GM23338 (cell line): ENCODE results near the gene RPL26.
"Not testable (repeated sequence)": the region's sequence is repeated elsewhere in the genome, so short reads cannot be mapped to it uniquely, and the experiment has no call there.

Experiments
- CTCF ChIP-seq, 2 experiments: fragments of 200-600 bp in 1 of 2; sonication (generic) in 1 of 2; conservative IDR thresholded peaks; 2 replicates each; pipeline versions ENCODE4 v1.5.1 to v1.6.1; 2016 to 2017; ENCODE audit warnings: antibody characterized with exemption in 2 of 2, low read depth in 2 of 2, mild to moderate bottlenecking in 2 of 2, moderate library complexity in 1 of 2
- POLR2AphosphoS5 ChIP-seq: IDR thresholded peaks from 2 replicates; pipeline ENCODE4 v1.6.1; 2016; ENCODE audit warnings: antibody characterized with exemption, low read depth
- TF ChIP-seq, protein P1 (sequence below): IDR thresholded peaks from one replicate; pipeline ENCODE4 v1.6.1; 2018; ENCODE audit warnings: antibody characterized with exemption; ENCODE audit not compliant: unreplicated experiment

GRCh38 chr17:8347001-8347400, 36.0 kb downstream of the RPL26 start:
- not testable (repeated sequence) for TF ChIP-seq CTCF (conservative IDR thresholded peaks at IDR 0.05; ENCODE audit: low read depth in 2 of 2); POLR2AphosphoS5
- TF ChIP-seq, protein P1, sequence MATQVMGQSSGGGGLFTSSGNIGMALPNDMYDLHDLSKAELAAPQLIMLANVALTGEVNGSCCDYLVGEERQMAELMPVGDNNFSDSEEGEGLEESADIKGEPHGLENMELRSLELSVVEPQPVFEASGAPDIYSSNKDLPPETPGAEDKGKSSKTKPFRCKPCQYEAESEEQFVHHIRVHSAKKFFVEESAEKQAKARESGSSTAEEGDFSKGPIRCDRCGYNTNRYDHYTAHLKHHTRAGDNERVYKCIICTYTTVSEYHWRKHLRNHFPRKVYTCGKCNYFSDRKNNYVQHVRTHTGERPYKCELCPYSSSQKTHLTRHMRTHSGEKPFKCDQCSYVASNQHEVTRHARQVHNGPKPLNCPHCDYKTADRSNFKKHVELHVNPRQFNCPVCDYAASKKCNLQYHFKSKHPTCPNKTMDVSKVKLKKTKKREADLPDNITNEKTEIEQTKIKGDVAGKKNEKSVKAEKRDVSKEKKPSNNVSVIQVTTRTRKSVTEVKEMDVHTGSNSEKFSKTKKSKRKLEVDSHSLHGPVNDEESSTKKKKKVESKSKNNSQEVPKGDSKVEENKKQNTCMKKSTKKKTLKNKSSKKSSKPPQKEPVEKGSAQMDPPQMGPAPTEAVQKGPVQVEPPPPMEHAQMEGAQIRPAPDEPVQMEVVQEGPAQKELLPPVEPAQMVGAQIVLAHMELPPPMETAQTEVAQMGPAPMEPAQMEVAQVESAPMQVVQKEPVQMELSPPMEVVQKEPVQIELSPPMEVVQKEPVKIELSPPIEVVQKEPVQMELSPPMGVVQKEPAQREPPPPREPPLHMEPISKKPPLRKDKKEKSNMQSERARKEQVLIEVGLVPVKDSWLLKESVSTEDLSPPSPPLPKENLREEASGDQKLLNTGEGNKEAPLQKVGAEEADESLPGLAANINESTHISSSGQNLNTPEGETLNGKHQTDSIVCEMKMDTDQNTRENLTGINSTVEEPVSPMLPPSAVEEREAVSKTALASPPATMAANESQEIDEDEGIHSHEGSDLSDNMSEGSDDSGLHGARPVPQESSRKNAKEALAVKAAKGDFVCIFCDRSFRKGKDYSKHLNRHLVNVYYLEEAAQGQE = not testable (repeated sequence)
